ENCODE measurements around the gene BEAN1. TPM values are rescaled to one million over a fixed set of nuclear protein-coding genes. Genes with fewer than 3 reads are reported as not detected.
"Not testable (repeated sequence)": the region's sequence is repeated elsewhere in the genome, so short reads cannot be mapped to it uniquely, and the experiment has no call there.

Gene BEAN1
- total RNA-seq, 2 donors from 2014 or later, result not detected

DNA sequence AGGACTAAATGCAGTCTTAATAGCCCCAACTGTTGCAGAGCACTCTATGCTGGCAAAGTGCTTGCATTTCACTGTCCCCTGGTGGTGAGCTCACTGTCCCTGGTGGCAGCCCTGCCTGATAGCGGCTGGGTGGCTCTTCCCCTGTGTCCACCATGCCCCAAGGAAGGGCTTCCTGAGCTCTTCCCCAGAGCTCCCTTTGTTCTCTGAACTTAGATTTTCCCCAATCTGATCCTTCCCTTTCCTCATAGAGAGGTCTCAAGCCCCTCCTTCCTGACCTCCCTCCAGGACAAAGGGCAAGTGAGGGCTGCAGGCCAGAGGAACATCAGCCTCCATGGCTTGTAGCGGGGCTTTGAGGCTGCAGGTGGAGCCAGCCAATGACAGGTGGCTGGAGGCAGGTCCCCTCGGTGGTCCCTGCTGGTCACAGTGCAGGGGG is 17.0 kb downstream of the BEAN1 start:
- DNase-seq (ENCODE audit: low spot score in 2 of 2) (no peak), ATAC-seq (no peak)
- Mint-ChIP-seq H3K27ac (no peak overlapping the region), H3K36me3 (no peaks in the 10 kb centered on the region), H3K9me3 (no peaks in the 10 kb centered on the region)

DNA sequence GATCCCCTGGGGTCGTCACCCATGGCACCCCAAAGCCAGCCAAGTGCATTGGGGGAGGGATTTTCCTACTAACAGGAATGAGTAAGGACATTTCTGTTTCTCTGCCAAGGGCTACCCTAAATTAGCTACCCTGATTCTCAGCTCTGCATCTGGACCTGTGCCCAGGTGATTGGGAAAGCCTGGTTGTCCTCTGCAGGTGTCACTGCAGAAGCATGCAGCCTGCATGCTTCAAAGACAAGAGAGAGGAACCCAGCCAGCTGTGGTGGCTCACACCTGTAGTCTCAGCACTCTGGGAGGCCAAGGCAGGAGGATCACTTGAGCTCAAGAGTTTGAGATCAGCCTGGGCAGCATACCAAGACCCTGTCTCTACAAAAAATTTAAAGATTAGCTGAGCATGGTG is 19.6 kb downstream of the BEAN1 start:
- Mint-ChIP-seq H3K27ac (peak overlapping the region in 1 of 2 donors; percentile 4), H3K9me3 (no peaks in the 10 kb centered on the region), H3K36me3 (no peaks in the 10 kb centered on the region)
- ATAC-seq, result no peak
- no peak for DNase-seq (ENCODE audit: low spot score in 2 of 2)

- no peaks in the 10 kb centered on the region for H3K9me3 Mint-ChIP-seq
- ATAC-seq, result no peak
- H3K36me3 Mint-ChIP-seq, result no peaks in the 10 kb centered on the region
- peak overlapping the region in 1 of 2 donors; percentile 34 for H3K27ac Mint-ChIP-seq
- DNase-seq (ENCODE audit: low spot score in 2 of 2), result no peak
These were observed 20.4 kb downstream of the BEAN1 start for GRCh38 chr16:66447491-66447890.

- ATAC-seq, result no peak
- Mint-ChIP-seq H3K36me3 (no peaks in the 10 kb centered on the region), H3K9me3 (no peaks in the 10 kb centered on the region), H3K27ac (no peak overlapping the region)
- DNase-seq (ENCODE audit: low spot score in 2 of 2), result no peak
These were observed 24.5 kb downstream of the BEAN1 start for GRCh38 chr16:66451548-66451947.

- not testable (repeated sequence) for H3K9me3 Mint-ChIP-seq; DNase-seq (ENCODE audit: low spot score in 2 of 2); H3K27ac Mint-ChIP-seq; ATAC-seq; H3K36me3 Mint-ChIP-seq
These were observed 26.1 kb downstream of the BEAN1 start for GRCh38 chr16:66453230-66453629.

GRCh38 chr16:66454751-66455150 is 27.7 kb downstream of the BEAN1 start:
- Mint-ChIP-seq H3K36me3 (no peaks in the 10 kb centered on the region), H3K9me3 (no peaks in the 10 kb centered on the region), H3K27ac (no peak overlapping the region)
- DNase-seq (ENCODE audit: low spot score in 2 of 2) (no peak), ATAC-seq (no peak)

GRCh38 chr16:66455970-66456369 is 28.9 kb downstream of the BEAN1 start:
- Mint-ChIP-seq H3K27ac (no peak overlapping the region), H3K9me3 (no peaks in the 10 kb centered on the region), H3K36me3 (no peaks in the 10 kb centered on the region)
- ATAC-seq, result no peak
- no peak for DNase-seq (ENCODE audit: low spot score in 2 of 2)

DNA sequence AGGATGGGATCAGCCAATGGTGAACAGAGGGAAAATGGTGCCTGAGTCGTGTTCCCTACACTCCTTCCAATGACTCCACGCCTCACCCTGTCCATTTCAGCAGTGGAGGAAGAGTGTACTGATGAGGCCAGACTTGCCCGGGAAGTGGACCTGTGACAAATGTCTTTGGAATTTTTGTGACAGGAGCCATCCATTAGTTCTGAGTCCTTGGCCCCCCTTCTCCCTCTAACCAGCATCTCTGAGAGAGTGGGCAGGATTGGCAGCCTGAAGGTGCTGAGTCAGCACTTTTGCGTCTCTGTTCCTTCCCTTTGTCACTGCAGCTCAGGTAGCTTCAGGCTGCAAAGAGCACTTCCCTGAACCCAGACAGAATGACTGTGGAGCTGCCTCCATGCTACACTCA is 30.8 kb downstream of the BEAN1 start:
- no peak for ATAC-seq
- H3K27ac Mint-ChIP-seq, result no peak overlapping the region

GRCh38 chr16:66458292-66458691 is 31.2 kb downstream of the BEAN1 start:
- H3K27ac Mint-ChIP-seq, result no peak overlapping the region
- DNase-seq (ENCODE audit: low spot score in 2 of 2), result no peak
- H3K36me3 Mint-ChIP-seq, result no peaks in the 10 kb centered on the region
- no peak for ATAC-seq
- H3K9me3 Mint-ChIP-seq, result no peaks in the 10 kb centered on the region

More for the DNA sequence above, 30.8 kb downstream of the BEAN1 start:
- DNase-seq (ENCODE audit: low spot score in 2 of 2), result no peak
- H3K36me3 Mint-ChIP-seq, result no peaks in the 10 kb centered on the region
- H3K9me3 Mint-ChIP-seq, result no peaks in the 10 kb centered on the region

GRCh38 chr16:66458853-66459252 is 31.8 kb downstream of the BEAN1 start:
- H3K36me3 Mint-ChIP-seq, result no peaks in the 10 kb centered on the region
- ATAC-seq (no peak), DNase-seq (ENCODE audit: low spot score in 2 of 2) (no peak)
- H3K9me3 Mint-ChIP-seq, result no peaks in the 10 kb centered on the region
- H3K27ac Mint-ChIP-seq, result no peak overlapping the region

DNA sequence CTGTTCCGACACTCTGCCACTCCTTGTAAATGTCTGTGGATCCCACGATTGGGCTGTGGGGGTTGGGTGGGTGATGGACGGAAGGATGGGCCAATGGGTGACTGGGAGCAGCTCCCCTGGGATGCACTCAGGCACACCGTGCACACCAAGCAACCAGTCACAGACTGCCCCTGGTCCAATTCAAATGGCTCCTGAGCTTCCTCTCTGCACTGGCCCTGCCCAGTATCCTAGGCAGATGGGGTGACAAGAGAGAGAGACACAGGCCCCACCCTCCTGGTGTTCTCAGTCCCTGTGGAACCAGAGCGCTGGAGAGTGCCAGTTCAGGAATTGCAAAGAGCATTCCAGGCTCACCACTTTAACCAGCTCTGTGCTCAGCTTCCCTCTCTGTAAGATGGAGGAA is 32.8 kb downstream of the BEAN1 start:
- no peaks in the 10 kb centered on the region for H3K36me3 Mint-ChIP-seq

GRCh38 chr16:66460703-66461102 is 33.6 kb downstream of the BEAN1 start:
- H3K36me3 Mint-ChIP-seq, result no peaks in the 10 kb centered on the region
- no peaks in the 10 kb centered on the region for H3K9me3 Mint-ChIP-seq
- ATAC-seq (no peak), DNase-seq (ENCODE audit: low spot score in 2 of 2) (no peak)
- no peak overlapping the region for H3K27ac Mint-ChIP-seq

More for the DNA sequence above, 32.8 kb downstream of the BEAN1 start:
- no peaks in the 10 kb centered on the region for H3K9me3 Mint-ChIP-seq
- DNase-seq (ENCODE audit: low spot score in 2 of 2) (no peak), ATAC-seq (no peak)
- H3K27ac Mint-ChIP-seq, result no peak overlapping the region

- DNase-seq (ENCODE audit: low spot score in 2 of 2), result no peak
- no peak overlapping the region for H3K27ac Mint-ChIP-seq
- no peak for ATAC-seq
- no peaks in the 10 kb centered on the region for H3K9me3 Mint-ChIP-seq
- H3K36me3 Mint-ChIP-seq, result no peaks in the 10 kb centered on the region
These were observed 35.8 kb downstream of the BEAN1 start for GRCh38 chr16:66462912-66463311.

GRCh38 chr16:66465946-66466345 is 38.9 kb downstream of the BEAN1 start:
- ATAC-seq; DNase-seq (ENCODE audit: low spot score in 2 of 2); H3K9me3 Mint-ChIP-seq; H3K36me3 Mint-ChIP-seq; H3K27ac Mint-ChIP-seq: not testable (repeated sequence)

GRCh38 chr16:66466636-66467035 is 39.5 kb downstream of the BEAN1 start:
- ATAC-seq; H3K27ac Mint-ChIP-seq; DNase-seq (ENCODE audit: low spot score in 2 of 2); H3K36me3 Mint-ChIP-seq; H3K9me3 Mint-ChIP-seq: not testable (repeated sequence)

GRCh38 chr16:66467611-66468010 is 40.5 kb downstream of the BEAN1 start:
- Mint-ChIP-seq H3K9me3 (no peaks in the 10 kb centered on the region), H3K36me3 (no peaks in the 10 kb centered on the region), H3K27ac (no peak overlapping the region)
- DNase-seq (ENCODE audit: low spot score in 2 of 2) (no peak), ATAC-seq (no peak)

- ATAC-seq (no peak), DNase-seq (ENCODE audit: low spot score in 2 of 2) (no peak)
- Mint-ChIP-seq H3K9me3 (no peaks in the 10 kb centered on the region), H3K27ac (peak overlapping the region in 1 of 2 donors; percentile 66), H3K36me3 (no peaks in the 10 kb centered on the region)
These were observed 41.3 kb downstream of the BEAN1 start for GRCh38 chr16:66468321-66468965.

DNA sequence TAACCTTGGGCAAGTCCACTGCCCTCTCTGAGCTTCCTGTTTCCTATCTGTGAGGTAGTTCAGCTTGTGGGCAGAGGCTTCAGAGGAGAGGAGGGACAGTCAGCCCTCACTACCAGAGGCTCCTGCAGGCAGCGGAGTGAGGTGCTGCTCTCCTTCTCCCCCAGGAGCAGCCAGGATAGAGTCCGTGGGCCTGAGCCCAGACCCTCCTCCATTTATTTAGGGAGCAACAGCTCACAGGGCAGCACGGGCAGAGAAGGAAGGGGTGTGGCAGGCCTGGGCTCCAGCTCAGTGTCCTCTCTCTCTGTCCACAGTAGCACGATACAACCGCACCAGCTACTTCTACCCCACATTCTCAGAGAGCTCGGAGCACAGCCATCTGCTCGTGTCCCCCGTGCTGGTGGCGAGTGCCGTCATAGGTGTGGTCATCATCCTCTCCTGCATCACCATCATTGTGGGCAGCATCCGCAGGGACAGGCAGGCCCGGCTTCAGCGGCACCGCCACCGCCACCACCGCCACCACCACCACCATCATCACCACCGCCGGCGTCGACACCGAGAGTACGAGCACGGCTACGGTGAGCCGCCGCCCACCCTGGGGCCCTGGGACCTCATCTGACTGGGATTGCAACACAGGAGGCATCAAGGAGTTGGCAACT is 42.3 kb downstream of the BEAN1 start:
- DNase-seq (ENCODE audit: low spot score in 2 of 2), result no peak
- Mint-ChIP-seq H3K27ac (peak overlapping the region in 1 of 2 donors; percentile 23), H3K36me3 (no peaks in the 10 kb centered on the region), H3K9me3 (no peaks in the 10 kb centered on the region)
- no peak for ATAC-seq

Data from activated naive CD4-positive, alpha-beta T cell treated with anti-CD3 and anti-CD28 coated beads, Interleukin-2, amount 50 U/mL, for 72 hours (primary cell).